ENCODE data around the gene OTOP2.

OTOP2 gene

DNA sequence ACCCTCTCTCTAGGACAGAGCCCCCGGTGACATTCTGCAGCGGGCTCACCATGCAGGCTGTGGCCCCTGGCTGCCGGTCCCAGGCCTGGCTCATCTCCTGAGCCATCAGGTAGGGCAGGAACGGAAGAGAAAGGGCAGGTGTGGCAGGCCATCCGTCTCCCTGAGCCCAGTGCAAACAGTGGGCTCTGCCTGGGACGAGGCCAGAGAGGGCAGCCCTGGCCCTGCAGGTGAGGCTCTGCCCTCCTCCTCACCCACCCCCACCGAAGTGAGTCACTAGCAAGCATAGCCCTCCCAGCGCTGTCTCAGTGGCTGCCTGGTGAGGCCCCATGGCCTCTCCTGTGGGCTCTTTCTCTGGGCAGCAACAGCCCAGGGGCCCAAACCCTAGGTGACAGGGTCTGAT is 26.1 kb downstream of the OTOP2 start:
- TF ChIP-seq, protein P1, sequence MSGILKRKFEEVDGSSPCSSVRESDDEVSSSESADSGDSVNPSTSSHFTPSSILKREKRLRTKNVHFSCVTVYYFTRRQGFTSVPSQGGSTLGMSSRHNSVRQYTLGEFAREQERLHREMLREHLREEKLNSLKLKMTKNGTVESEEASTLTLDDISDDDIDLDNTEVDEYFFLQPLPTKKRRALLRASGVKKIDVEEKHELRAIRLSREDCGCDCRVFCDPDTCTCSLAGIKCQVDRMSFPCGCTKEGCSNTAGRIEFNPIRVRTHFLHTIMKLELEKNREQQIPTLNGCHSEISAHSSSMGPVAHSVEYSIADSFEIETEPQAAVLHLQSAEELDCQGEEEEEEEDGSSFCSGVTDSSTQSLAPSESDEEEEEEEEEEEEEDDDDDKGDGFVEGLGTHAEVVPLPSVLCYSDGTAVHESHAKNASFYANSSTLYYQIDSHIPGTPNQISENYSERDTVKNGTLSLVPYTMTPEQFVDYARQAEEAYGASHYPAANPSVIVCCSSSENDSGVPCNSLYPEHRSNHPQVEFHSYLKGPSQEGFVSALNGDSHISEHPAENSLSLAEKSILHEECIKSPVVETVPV (CRISPR knock-in tag; IDR thresholded peaks at IDR 0.05): no peak
- no peak for TF ChIP-seq RARB (CRISPR knock-in tag; IDR thresholded peaks at IDR 0.05)
- TF ChIP-seq, protein P2, sequence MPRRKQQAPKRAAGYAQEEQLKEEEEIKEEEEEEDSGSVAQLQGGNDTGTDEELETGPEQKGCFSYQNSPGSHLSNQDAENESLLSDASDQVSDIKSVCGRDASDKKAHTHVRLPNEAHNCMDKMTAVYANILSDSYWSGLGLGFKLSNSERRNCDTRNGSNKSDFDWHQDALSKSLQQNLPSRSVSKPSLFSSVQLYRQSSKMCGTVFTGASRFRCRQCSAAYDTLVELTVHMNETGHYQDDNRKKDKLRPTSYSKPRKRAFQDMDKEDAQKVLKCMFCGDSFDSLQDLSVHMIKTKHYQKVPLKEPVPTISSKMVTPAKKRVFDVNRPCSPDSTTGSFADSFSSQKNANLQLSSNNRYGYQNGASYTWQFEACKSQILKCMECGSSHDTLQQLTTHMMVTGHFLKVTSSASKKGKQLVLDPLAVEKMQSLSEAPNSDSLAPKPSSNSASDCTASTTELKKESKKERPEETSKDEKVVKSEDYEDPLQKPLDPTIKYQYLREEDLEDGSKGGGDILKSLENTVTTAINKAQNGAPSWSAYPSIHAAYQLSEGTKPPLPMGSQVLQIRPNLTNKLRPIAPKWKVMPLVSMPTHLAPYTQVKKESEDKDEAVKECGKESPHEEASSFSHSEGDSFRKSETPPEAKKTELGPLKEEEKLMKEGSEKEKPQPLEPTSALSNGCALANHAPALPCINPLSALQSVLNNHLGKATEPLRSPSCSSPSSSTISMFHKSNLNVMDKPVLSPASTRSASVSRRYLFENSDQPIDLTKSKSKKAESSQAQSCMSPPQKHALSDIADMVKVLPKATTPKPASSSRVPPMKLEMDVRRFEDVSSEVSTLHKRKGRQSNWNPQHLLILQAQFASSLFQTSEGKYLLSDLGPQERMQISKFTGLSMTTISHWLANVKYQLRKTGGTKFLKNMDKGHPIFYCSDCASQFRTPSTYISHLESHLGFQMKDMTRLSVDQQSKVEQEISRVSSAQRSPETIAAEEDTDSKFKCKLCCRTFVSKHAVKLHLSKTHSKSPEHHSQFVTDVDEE (CRISPR knock-in tag; IDR thresholded peaks at IDR 0.05): no peak
- no peak for TF ChIP-seq CSDC2 (CRISPR knock-in tag; IDR thresholded peaks at IDR 0.05)
- TF ChIP-seq ISL1 (CRISPR knock-in tag; IDR thresholded peaks at IDR 0.05): no peak
- TF ChIP-seq BACH2 (CRISPR knock-in tag; IDR thresholded peaks at IDR 0.05; ENCODE audit: borderline replicate concordance): no peak
- TF ChIP-seq, protein P3, sequence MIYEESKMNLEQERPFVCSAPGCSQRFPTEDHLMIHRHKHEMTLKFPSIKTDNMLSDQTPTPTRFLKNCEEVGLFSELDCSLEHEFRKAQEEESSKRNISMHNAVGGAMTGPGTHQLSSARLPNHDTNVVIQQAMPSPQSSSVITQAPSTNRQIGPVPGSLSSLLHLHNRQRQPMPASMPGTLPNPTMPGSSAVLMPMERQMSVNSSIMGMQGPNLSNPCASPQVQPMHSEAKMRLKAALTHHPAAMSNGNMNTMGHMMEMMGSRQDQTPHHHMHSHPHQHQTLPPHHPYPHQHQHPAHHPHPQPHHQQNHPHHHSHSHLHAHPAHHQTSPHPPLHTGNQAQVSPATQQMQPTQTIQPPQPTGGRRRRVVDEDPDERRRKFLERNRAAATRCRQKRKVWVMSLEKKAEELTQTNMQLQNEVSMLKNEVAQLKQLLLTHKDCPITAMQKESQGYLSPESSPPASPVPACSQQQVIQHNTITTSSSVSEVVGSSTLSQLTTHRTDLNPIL (CRISPR knock-in tag; IDR thresholded peaks at IDR 0.05; ENCODE audit: low read depth): no peak
- TF ChIP-seq SNAI2 (CRISPR knock-in tag; IDR thresholded peaks at IDR 0.05): no peak
- TF ChIP-seq TOX (CRISPR knock-in tag; IDR thresholded peaks at IDR 0.05; ENCODE audit: borderline replicate concordance): no peak
- no peak for TF ChIP-seq GLIS3 (CRISPR knock-in tag; IDR thresholded peaks at IDR 0.05)
- ATAC-seq: peak; percentile 8; the same call in 1 of the 3 replicates

DNA sequence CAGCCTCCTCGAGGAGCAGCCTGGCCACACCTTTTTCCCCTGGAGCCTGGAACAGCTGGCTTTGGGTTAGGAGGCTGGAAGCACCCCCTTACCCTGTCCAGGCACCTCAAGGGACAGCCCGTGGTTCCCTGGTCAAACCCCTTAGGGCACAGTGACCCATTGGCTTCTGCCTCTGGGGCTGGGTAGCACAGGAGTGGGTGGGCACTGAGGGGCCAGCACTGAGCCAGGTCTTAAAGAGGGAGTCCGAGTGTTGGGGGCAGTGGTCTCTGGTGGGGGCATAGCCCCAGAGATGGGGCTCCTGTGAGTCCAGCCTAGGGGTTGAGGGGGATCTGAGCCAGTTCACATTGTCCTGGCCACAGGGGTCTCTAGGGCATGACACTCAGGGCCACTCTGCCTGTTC is 27.0 kb downstream of the OTOP2 start:
- TF ChIP-seq BACH2 (CRISPR knock-in tag; IDR thresholded peaks at IDR 0.05; ENCODE audit: borderline replicate concordance) (no peak), ZFP30 (CRISPR knock-in tag; IDR thresholded peaks at IDR 0.05) (no peak), CSDC2 (CRISPR knock-in tag; IDR thresholded peaks at IDR 0.05) (no peak), PPARA (CRISPR knock-in tag; IDR thresholded peaks at IDR 0.05; ENCODE audit: borderline replicate concordance) (no peak), ZNF8 (CRISPR knock-in tag; IDR thresholded peaks at IDR 0.05) (no peak), TCF4 (CRISPR knock-in tag; IDR thresholded peaks at IDR 0.05; ENCODE audit: borderline replicate concordance) (no peak), ESRRG (CRISPR knock-in tag; IDR thresholded peaks at IDR 0.05) (no peak), ZFP3 (CRISPR knock-in tag; IDR thresholded peaks at IDR 0.05) (no peak), ARNTL (CRISPR knock-in tag; IDR thresholded peaks at IDR 0.05; ENCODE audit: borderline replicate concordance, low read depth) (no peak), OSR1 (CRISPR knock-in tag; IDR thresholded peaks at IDR 0.05) (no peak), ZNF565 (CRISPR knock-in tag; conservative IDR thresholded peaks at IDR 0.05; ENCODE audit: low read depth) (no peak), SNAI2 (CRISPR knock-in tag; IDR thresholded peaks at IDR 0.05) (no peak), ZC3H10 (CRISPR knock-in tag; IDR thresholded peaks at IDR 0.05) (no peak), ZNF70 (CRISPR knock-in tag; IDR thresholded peaks at IDR 0.05) (no peak), RARB (CRISPR knock-in tag; IDR thresholded peaks at IDR 0.05) (no peak), TOX (CRISPR knock-in tag; IDR thresholded peaks at IDR 0.05; ENCODE audit: borderline replicate concordance) (no peak)
- TF ChIP-seq, protein P1 (CRISPR knock-in tag; IDR thresholded peaks at IDR 0.05): no peak
- TF ChIP-seq, protein P4, sequence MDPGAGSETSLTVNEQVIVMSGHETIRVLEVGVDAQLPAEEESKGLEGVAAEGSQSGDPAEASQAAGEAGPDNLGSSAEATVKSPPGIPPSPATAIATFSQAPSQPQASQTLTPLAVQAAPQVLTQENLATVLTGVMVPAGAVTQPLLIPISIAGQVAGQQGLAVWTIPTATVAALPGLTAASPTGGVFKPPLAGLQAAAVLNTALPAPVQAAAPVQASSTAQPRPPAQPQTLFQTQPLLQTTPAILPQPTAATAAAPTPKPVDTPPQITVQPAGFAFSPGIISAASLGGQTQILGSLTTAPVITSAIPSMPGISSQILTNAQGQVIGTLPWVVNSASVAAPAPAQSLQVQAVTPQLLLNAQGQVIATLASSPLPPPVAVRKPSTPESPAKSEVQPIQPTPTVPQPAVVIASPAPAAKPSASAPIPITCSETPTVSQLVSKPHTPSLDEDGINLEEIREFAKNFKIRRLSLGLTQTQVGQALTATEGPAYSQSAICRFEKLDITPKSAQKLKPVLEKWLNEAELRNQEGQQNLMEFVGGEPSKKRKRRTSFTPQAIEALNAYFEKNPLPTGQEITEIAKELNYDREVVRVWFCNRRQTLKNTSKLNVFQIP (CRISPR knock-in tag; IDR thresholded peaks at IDR 0.05; ENCODE audit: borderline replicate concordance, low read depth): no peak
- TF ChIP-seq, protein P3 (CRISPR knock-in tag; IDR thresholded peaks at IDR 0.05; ENCODE audit: low read depth): no peak
- TF ChIP-seq, protein P2 (CRISPR knock-in tag; IDR thresholded peaks at IDR 0.05): no peak
- ATAC-seq: no peak
